ENCODE measurements around the gene RASGEF1C. TPM values are rescaled to one million over a fixed set of nuclear protein-coding genes. Genes with fewer than 3 reads are reported as not detected.
A peak's percentile ranks its signal among the peaks of the same experiment; 100 is the strongest.
"Not testable (repeated sequence)": the region's sequence is repeated elsewhere in the genome, so short reads cannot be mapped to it uniquely, and the experiment has no call there.

The RASGEF1C gene
- total RNA-seq, 2 experiments from 2014 or later: not detected

DNA sequence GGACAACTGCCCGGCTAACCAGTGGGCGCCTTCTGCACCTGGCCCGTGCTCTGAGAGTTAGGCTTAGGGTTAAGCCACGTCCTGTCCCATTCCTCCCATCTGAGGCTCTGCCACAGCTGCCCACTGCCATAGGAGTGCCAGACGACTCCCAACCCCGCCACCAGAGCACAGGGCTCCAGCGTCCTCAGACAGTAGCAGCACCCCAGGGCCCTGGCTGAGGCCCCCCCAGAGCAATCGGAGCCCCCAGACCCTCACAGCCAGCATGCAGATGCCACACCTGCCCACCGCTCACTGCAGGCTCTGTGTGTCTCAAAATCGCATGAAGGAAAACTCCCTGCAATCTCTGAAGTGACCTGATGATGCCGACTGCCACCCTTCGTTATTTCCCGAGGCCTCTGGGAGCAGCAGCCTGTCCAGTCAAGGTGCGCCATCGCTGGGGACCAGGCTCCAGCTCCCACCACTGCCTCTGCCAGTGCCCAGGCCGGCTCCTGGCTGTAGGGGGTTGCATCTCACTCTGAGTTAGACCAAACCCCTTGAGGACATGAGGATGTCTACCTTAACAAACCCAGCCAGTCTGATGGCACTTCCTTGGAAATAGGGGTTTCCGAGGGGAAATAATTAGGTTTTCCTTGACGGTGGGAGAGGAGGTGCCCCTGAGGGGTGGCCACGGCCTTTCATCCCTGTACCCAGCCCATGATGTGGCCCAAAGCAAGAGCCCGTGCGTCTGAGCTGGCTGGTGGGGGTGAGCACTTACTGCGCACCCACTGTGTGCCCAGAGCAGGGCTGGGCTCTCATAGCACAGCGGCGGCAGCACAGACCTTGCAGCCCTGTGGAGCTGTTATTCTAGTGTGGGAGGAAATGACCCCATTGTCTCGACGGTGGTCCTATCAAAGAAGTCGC, 79.5 kb downstream of the RASGEF1C start:
- Mint-ChIP-seq H3K27me3 (peaks cover 5% of the 10 kb centered on the region), H3K4me3 (no peak overlapping the region), H3K9me3 (no peaks in the 10 kb centered on the region), H3K27ac (no peak overlapping the region), H3K36me3 (ENCODE audit: low read depth) (no peaks in the 10 kb centered on the region), H3K4me1 (no peaks in the 10 kb centered on the region)
- DNase-seq: no peak
- POLR2A ChIA-PET: no interaction called here
- CTCF ChIA-PET: no interaction called here

DNA sequence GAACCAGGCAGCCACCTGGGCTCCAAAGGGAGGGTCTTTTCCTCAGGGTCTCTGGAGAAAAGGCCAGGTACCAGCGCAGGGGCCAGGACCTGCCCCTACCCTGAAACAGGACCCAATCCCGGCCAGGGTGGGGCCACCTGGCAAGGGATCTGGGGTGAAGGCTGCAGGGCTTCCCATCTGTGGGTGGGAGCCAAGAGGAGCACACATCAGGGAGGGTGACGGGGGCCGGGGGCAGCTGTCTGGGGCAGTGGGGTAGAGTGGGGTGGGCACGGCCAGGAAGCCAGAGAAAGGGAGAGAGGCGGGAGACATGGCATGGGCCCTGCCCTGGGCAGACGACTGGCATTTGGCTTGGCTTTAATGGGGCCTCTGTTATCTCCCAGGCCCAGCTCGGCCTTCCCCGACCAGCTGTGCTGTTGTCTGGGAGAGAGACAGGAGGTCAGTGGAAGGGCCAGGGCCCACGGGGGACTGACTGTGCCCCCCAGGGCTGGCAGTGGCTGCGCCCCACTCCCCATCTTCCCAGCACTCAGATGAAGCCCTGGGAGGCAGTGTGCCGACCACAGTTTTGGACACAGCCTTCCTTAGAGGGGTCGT, 80.2 kb downstream of the RASGEF1C start:
- ChIA-PET CTCF (no interaction called here), POLR2A (no interaction called here)
- Mint-ChIP-seq H3K27me3 (peaks cover 10% of the 10 kb centered on the region), H3K27ac (no peak overlapping the region), H3K4me3 (no peak overlapping the region), H3K36me3 (ENCODE audit: low read depth) (no peaks in the 10 kb centered on the region), H3K9me3 (no peaks in the 10 kb centered on the region), H3K4me1 (no peaks in the 10 kb centered on the region)
- DNase-seq: no peak

DNA sequence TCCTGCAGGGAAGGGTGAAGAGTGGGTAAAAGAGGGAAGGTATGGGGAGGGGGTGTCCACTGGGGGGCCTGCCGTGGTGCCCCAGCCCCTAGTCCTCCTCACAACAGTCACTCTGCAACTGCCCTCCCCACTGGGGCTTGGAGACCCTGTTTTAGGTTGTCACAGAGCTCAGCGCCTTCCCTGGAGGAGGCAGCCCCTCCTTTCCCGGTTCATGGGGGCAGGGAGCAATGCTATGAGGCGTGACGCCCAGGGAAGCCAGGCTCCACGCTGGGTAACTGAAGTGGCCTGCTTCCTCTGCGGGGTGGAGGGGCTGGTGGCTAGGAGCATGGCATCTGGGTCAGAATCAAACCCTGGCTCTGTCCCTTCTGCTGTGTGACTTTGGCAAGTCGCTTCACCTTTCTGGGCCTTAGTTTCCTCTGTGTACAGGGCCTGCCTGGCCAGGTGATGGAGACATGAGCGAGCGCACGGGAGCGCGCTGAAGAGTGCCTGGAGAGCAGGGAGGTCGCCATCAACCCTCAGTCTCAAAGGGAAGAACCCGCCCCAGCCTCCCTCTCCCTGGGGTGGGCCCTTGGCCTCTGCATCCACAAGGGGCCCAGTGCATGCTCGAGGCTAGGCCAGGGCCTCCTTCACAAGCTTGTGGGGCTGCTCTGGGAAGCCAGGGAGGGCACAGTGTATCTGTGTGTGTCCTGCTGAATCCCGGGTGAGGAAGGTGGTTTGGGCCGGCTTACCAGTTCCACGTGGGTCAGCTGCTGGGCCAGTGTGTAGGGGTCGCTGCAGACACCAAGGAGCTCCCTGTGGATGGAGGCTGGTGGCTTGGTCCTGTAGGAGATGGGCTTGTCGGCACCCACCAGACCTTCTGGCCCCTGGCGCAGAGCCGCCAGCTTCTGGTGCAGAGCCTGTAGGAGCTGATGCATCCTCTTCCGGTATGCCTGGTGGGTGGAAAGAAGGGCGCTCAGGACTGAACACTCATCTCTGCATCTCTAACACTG, 81.0 kb downstream of the RASGEF1C start:
- CTCF ChIA-PET: no interaction called here
- no peak for DNase-seq
- POLR2A ChIA-PET: no interaction called here
- H3K4me3 Mint-ChIP-seq: no peak overlapping the region
- H3K4me1 Mint-ChIP-seq: no peaks in the 10 kb centered on the region
- no peaks in the 10 kb centered on the region for H3K9me3 Mint-ChIP-seq
- peaks cover 14% of the 10 kb centered on the region for H3K27me3 Mint-ChIP-seq
- H3K36me3 Mint-ChIP-seq (ENCODE audit: low read depth): no peaks in the 10 kb centered on the region
- no peak overlapping the region for H3K27ac Mint-ChIP-seq

DNA sequence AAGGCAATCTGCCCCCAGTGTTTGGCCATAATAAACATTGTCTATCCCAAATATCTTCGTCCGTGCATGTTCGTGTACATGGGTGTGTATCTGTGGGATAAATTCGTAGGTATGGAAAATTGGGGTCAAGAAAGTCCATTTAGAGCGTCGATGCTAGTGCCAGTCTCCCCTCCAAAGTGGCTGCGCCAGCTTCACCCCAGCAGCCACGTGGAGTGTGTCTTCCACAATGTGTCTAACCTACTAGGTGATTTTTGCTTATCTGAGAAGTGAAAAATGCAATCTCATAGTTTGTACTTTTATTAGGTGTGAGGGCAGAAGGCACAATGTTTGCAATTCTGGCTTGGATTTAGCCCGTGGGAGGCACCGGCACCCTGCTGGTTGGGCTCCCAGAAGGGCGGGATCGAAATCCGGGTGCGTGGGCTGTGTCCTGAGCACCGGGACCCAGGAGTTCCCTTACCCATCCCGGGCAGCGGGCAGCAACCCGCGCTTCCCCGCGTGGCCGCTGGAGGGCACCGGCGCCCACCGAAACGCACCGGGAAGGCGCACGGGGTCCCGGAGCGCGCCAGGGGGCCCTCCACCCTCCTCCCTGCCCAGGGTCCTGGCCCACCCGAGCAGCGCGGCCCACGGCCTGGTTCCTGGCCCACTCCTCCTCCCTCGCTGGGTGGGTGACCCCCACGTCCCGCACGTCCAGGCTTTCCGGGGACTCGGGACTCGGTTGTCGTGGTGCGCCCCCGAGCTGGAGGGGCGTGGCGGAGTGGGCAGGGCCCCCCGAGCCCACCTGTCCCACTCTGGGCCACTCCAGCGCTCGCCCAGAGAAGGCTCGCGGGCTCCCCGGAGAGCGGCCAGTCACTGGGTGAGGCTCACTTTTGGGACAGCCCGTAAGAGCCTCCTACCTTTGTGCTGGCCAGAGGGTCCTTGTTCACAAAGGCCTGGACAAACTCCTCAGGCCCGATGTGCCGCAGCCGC, 82.0 kb downstream of the RASGEF1C start:
- peak; percentile 28 for DNase-seq
- ChIA-PET POLR2A (no interaction called here), CTCF (interaction anchor here (1.3 kb wide), 1 partner anchor 82 kb away, joined by 3 read pairs; the partner anchor contains the start of gene RASGEF1C)
- H3K4me3 Mint-ChIP-seq: no peak overlapping the region
- H3K9me3 Mint-ChIP-seq: no peaks in the 10 kb centered on the region
- H3K4me1 Mint-ChIP-seq: no peaks in the 10 kb centered on the region
- H3K27ac Mint-ChIP-seq: no peak overlapping the region
- peaks cover 14% of the 10 kb centered on the region for H3K27me3 Mint-ChIP-seq
- no peaks in the 10 kb centered on the region for H3K36me3 Mint-ChIP-seq (ENCODE audit: low read depth)

DNA sequence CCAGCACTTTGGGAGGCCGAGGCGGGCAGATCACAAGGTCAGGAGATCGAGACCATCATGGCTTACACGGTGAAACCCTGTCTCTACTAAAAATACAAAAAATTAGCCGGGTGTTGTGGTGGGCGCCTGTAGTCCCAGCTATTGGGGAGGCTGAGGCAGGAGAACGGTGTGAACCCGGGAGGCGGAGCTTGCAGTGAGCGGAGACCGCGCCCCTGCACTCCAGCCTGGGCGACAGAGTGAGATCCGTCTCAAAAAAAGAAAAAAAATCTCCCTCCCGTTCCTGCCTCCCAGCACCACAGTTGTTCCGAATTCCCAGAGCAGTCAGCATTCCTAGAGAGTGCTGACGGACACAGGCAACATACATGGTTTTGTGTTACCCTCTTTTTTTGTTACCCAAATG, 82.9 kb downstream of the RASGEF1C start:
- H3K4me3 Mint-ChIP-seq; H3K36me3 Mint-ChIP-seq (ENCODE audit: low read depth); POLR2A ChIA-PET; H3K9me3 Mint-ChIP-seq; H3K27ac Mint-ChIP-seq; H3K4me1 Mint-ChIP-seq; DNase-seq: not testable (repeated sequence)
- H3K27me3 Mint-ChIP-seq: peaks cover 14% of the 10 kb centered on the region
- CTCF ChIA-PET: interaction anchor here (0.6 to 1.3 kb wide), 3 partner anchors 83 to 1662 kb away, joined by 3 to 4 read pairs (median 3); partner anchors contain the start of gene RASGEF1C

DNA sequence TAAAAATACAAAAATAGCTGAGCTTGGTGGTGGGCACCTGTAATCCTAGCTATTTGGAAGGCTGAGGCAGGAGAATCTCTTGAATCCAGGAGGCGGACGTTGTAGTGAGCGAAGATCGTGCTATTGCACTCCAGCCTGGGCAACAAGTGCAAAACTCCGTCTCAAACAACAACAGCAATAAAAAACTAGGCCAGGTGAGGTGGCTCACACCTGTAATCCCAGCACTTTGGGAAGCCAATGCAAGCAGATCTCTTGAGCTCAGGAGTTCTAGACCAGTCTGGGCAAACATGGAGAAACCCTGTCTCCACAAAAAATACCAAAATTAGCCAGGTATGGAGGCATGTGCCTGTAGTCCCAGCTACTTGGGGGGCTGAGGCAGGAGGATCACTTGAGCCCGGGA, 84.3 kb downstream of the RASGEF1C start:
- H3K4me1 Mint-ChIP-seq; DNase-seq; POLR2A ChIA-PET; H3K9me3 Mint-ChIP-seq; H3K36me3 Mint-ChIP-seq (ENCODE audit: low read depth); H3K4me3 Mint-ChIP-seq; CTCF ChIA-PET; H3K27ac Mint-ChIP-seq: not testable (repeated sequence)
- peaks cover 14% of the 10 kb centered on the region for H3K27me3 Mint-ChIP-seq

DNA sequence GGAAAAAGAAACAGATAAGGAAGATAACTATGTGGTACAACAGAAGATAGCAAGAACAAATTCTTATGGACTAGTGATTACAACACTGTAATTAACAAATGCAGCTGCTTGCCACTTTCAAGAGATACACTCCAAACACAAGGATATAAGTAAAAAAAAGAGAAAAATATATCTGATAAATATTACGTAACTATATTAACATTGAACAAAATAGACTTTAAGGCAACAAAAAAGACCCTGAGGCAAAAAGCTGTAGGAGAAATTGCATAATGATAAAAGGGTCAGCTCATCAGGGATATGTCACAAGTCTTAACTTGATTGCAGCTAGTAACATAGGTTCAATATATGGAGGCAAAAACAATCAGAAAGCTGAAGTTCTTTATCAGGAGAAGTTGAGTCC, 86.1 kb downstream of the RASGEF1C start:
- Mint-ChIP-seq H3K27ac (no peak overlapping the region), H3K27me3 (peaks cover 14% of the 10 kb centered on the region), H3K4me1 (no peaks in the 10 kb centered on the region), H3K4me3 (no peak overlapping the region), H3K36me3 (ENCODE audit: low read depth) (no peaks in the 10 kb centered on the region), H3K9me3 (no peaks in the 10 kb centered on the region)
- ChIA-PET POLR2A (no interaction called here), CTCF (interaction anchor here (0.7 kb wide), 1 partner anchor 830 kb away, joined by 3 read pairs; no protein-coding TSS in a partner anchor)
- no peak for DNase-seq

DNA sequence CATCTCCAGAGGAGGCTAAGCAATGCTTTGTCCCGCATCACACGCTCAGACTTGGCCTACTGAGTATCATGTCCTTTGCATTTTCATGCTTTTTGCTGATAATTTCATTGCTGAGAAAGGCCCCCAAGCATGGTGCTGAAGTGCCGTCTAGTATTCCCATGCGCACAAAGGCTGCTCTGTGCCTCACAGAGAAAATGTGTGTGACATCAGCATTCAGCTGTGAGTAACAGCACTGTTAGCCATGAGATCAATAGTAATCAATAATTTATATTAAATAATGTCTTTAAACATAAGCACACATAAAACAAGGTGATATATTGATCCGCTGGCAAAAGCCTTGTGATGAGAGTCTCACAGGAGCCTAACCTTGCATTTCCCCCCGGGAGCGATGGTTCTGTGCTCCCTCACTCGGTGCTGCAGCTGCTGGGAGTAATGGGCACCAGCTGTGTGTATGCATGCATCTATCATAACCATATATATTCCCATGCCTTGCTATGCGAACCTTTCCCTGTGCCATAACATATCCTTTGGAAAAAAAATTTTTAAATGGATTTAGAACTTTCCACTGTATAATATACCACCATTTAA, 87.1 kb downstream of the RASGEF1C start:
- ChIA-PET CTCF (interaction anchor here (0.7 kb wide), 1 partner anchor 831 kb away, joined by 3 read pairs; no protein-coding TSS in a partner anchor), POLR2A (no interaction called here)
- Mint-ChIP-seq H3K36me3 (ENCODE audit: low read depth) (no peaks in the 10 kb centered on the region), H3K9me3 (no peaks in the 10 kb centered on the region), H3K4me1 (no peaks in the 10 kb centered on the region), H3K27ac (no peak overlapping the region), H3K27me3 (peaks cover 14% of the 10 kb centered on the region), H3K4me3 (no peak overlapping the region)
- DNase-seq: no peak

DNA sequence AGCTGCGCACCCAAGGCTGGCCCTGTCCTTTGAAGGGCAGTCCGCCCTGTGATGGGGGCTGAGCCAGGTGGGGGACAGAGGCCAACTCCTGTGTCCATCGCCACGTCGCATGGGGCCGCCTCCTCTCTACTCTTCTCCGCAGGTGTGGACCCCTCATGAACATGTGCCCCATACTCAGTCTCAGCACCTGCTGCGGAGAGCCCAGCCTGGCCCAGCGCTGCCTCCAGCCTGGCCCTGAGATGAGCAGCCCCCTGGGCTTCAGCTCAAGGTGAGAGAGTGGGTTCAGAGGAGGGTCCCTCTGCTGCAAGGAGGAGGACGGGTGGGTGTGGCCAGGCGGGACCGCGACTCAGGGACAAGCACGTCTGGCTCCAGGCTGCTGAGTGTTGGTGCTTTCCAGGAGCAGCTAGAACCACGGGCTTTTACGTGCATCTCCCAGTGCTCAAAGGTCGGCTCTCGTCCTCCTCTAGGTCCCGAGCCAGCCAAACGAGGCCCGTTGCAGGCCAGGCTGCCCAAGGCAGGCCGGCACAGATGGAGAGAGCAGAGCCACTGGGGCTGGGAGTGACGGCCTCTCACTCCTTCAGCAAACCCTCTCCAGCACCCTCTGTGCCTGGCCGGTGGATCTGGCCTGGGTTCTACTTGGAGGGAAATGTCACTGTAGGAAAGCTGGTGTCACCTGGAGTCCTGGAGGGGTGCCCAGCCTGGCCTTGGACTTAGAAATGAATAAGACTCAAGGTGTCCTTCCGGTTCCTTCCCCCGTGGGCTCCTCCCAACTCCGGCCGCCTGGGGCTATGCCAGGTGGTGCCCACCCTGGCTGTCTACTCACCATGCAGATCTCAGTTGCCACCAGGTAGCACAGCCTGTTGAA, 88.5 kb downstream of the RASGEF1C start:
- Mint-ChIP-seq H3K27ac (no peak overlapping the region), H3K36me3 (ENCODE audit: low read depth) (no peaks in the 10 kb centered on the region), H3K27me3 (peaks cover 9% of the 10 kb centered on the region), H3K9me3 (no peaks in the 10 kb centered on the region), H3K4me1 (no peaks in the 10 kb centered on the region), H3K4me3 (no peak overlapping the region)
- ChIA-PET CTCF (no interaction called here), POLR2A (no interaction called here)
- no peak for DNase-seq

DNA sequence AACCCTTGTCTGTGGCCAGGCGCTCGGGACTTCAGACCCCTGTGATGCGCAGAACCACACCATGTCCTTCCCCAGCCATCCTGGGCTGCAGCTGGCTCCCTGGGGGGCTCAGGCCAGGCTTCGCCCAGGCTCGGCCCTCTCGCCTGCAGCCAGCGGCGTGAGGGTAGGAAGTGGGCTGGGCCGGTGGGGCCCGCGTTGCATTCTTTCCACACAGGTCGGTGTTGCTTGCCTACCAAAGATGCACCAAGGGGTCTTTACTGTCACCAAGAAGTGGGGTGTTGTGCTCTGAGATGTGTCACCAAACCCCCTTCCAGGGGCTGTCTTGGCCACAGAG, 89.1 kb downstream of the RASGEF1C start:
- no peak overlapping the region for H3K4me3 Mint-ChIP-seq
- no peak overlapping the region for H3K27ac Mint-ChIP-seq
- ChIA-PET POLR2A (no interaction called here), CTCF (no interaction called here)
- H3K4me1 Mint-ChIP-seq: no peaks in the 10 kb centered on the region
- no peaks in the 10 kb centered on the region for H3K9me3 Mint-ChIP-seq
- peaks cover 9% of the 10 kb centered on the region for H3K27me3 Mint-ChIP-seq
- no peaks in the 10 kb centered on the region for H3K36me3 Mint-ChIP-seq (ENCODE audit: low read depth)
- DNase-seq: no peak

Measured in activated CD4-positive, alpha-beta T cell treated with anti-CD3 and anti-CD28 coated beads, Interleukin-2, amount 10 ng/mL, durations not matched to agents 7 days and 5 days (primary cell).